Mucosa of stomach (tissue), 1 donor: ENCODE results near the gene ANKRD55.

Source experiments
- H3K27me3 ChIP-seq: one replicate; pipeline ENCODE4 v1.7.0; 2013; ENCODE audit warnings: mild to moderate bottlenecking, low read length; ENCODE audit not compliant: control insufficient read depth, insufficient read depth
- H3K36me3 ChIP-seq: one replicate; pipeline ENCODE4 v1.7.0; 2013; ENCODE audit warnings: low read length; ENCODE audit not compliant: control insufficient read depth, insufficient read depth
- H3K4me1 ChIP-seq: one replicate; pipeline ENCODE4 v1.7.0; 2013; ENCODE audit warnings: mild to moderate bottlenecking, low read length; ENCODE audit not compliant: control insufficient read depth, insufficient read depth
- H3K4me3 ChIP-seq: one replicate; pipeline ENCODE4 v1.7.0; 2013; ENCODE audit warnings: low read length
- H3K9ac ChIP-seq: one replicate; pipeline ENCODE4 v1.7.0; 2013; ENCODE audit warnings: mild to moderate bottlenecking, low read length, moderate library complexity
- H3K9me3 ChIP-seq: one replicate; pipeline ENCODE4 v1.7.0; 2013; ENCODE audit warnings: mild to moderate bottlenecking, low read length, moderate library complexity; ENCODE audit not compliant: control insufficient read depth
- donor health status: Pancreatic carcinoma.

ANKRD55 gene

GRCh38 chr5:56233230-56233629 is at the start of gene ANKRD55:
ANKRD55 (minus strand) TSS chr5:56233330; CDS start chr5:56232913, 417 bp downstream.
- Histone ChIP-seq H3K9me3 (no peaks in the 10 kb centered on the region), H3K36me3 (no peaks in the 10 kb centered on the region), H3K4me1 (no peaks in the 10 kb centered on the region), H3K27me3 (peaks cover 25% of the 10 kb centered on the region), H3K4me3 (no peak within 1 kb of the TSS), H3K9ac (no peak within 1 kb of the TSS)

GRCh38 chr5:56282216-56282615 is 49.1 kb upstream of the ANKRD55 start:
- no peaks in the 10 kb centered on the region for H3K36me3 ChIP-seq
- no peaks in the 10 kb centered on the region for H3K4me1 ChIP-seq
- H3K9ac ChIP-seq = no peak overlapping the region
- H3K9me3 ChIP-seq = no peaks in the 10 kb centered on the region
- no peak overlapping the region for H3K4me3 ChIP-seq
- no peaks in the 10 kb centered on the region for H3K27me3 ChIP-seq

GRCh38 chr5:56281489-56282165 is 48.5 kb upstream of the ANKRD55 start:
- Histone ChIP-seq H3K4me1 (no peaks in the 10 kb centered on the region), H3K27me3 (no peaks in the 10 kb centered on the region), H3K9ac (no peak overlapping the region), H3K9me3 (no peaks in the 10 kb centered on the region), H3K36me3 (no peaks in the 10 kb centered on the region), H3K4me3 (no peak overlapping the region)

GRCh38 chr5:56279979-56280378 is 46.8 kb upstream of the ANKRD55 start:
- Histone ChIP-seq H3K27me3 (no peaks in the 10 kb centered on the region), H3K9ac (no peak overlapping the region), H3K4me1 (no peaks in the 10 kb centered on the region), H3K36me3 (no peaks in the 10 kb centered on the region), H3K4me3 (no peak overlapping the region), H3K9me3 (no peaks in the 10 kb centered on the region)

- H3K4me3 ChIP-seq = no peak overlapping the region
- H3K9me3 ChIP-seq = no peaks in the 10 kb centered on the region
- H3K36me3 ChIP-seq = no peaks in the 10 kb centered on the region
- H3K27me3 ChIP-seq = no peaks in the 10 kb centered on the region
- no peak overlapping the region for H3K9ac ChIP-seq
- no peaks in the 10 kb centered on the region for H3K4me1 ChIP-seq
Measured at GRCh38 chr5:56279291-56279690, 46.2 kb upstream of the ANKRD55 start.

- H3K36me3 ChIP-seq = no peaks in the 10 kb centered on the region
- H3K27me3 ChIP-seq = no peaks in the 10 kb centered on the region
- H3K4me1 ChIP-seq = no peaks in the 10 kb centered on the region
- H3K9ac ChIP-seq = no peak overlapping the region
- H3K9me3 ChIP-seq = no peaks in the 10 kb centered on the region
- H3K4me3 ChIP-seq = no peak overlapping the region
Measured at GRCh38 chr5:56278335-56278753, 45.2 kb upstream of the ANKRD55 start.

GRCh38 chr5:56277573-56277972 is 44.4 kb upstream of the ANKRD55 start:
- Histone ChIP-seq H3K9ac (no peak overlapping the region), H3K36me3 (no peaks in the 10 kb centered on the region), H3K27me3 (no peaks in the 10 kb centered on the region), H3K4me3 (no peak overlapping the region), H3K4me1 (no peaks in the 10 kb centered on the region), H3K9me3 (no peaks in the 10 kb centered on the region)

- no peak overlapping the region for H3K9ac ChIP-seq
- no peaks in the 10 kb centered on the region for H3K36me3 ChIP-seq
- H3K9me3 ChIP-seq = no peaks in the 10 kb centered on the region
- H3K4me1 ChIP-seq = peaks cover 4% of the 10 kb centered on the region
- H3K4me3 ChIP-seq = no peak overlapping the region
- no peaks in the 10 kb centered on the region for H3K27me3 ChIP-seq
Measured at GRCh38 chr5:56273376-56273955, 40.3 kb upstream of the ANKRD55 start.

GRCh38 chr5:56272765-56273164 is 39.6 kb upstream of the ANKRD55 start:
- Histone ChIP-seq H3K4me1 (peaks cover 4% of the 10 kb centered on the region), H3K36me3 (no peaks in the 10 kb centered on the region)

GRCh38 chr5:56270568-56271392 is 37.6 kb upstream of the ANKRD55 start:
- Histone ChIP-seq H3K4me1 (peaks cover 4% of the 10 kb centered on the region), H3K36me3 (no peaks in the 10 kb centered on the region), H3K9me3 (no peaks in the 10 kb centered on the region), H3K9ac (no peak overlapping the region), H3K27me3 (no peaks in the 10 kb centered on the region), H3K4me3 (no peak overlapping the region)

More at GRCh38 chr5:56272765-56273164, 39.6 kb upstream of the ANKRD55 start:
- Histone ChIP-seq H3K9ac (no peak overlapping the region), H3K9me3 (no peaks in the 10 kb centered on the region), H3K27me3 (no peaks in the 10 kb centered on the region), H3K4me3 (no peak overlapping the region)

GRCh38 chr5:56270058-56270457 is 36.9 kb upstream of the ANKRD55 start:
- Histone ChIP-seq H3K4me1 (peaks cover 4% of the 10 kb centered on the region), H3K36me3 (no peaks in the 10 kb centered on the region), H3K9me3 (no peaks in the 10 kb centered on the region), H3K4me3 (no peak overlapping the region), H3K9ac (no peak overlapping the region), H3K27me3 (no peaks in the 10 kb centered on the region)
